Vagina (tissue), 2 donors: ENCODE results near the gene NEK4. TPM values are rescaled to one million over a fixed set of nuclear protein-coding genes. Genes with fewer than 3 reads are reported as not detected.

Experiments used
- DNase-seq, 2 donors: peaks; one replicate each; pipeline ENCODE4 v3.0.0-alpha.2; 2017; ENCODE audit errors: extremely low spot score in 2 of 2
- H3K27ac ChIP-seq: fragments of 200-600 bp; sonication (generic); one replicate; pipeline ENCODE4 v1.5.1; 2019
- H3K27me3 ChIP-seq: fragments of 200-600 bp; sonication (generic); one replicate; pipeline ENCODE4 v1.5.1; 2019
- H3K36me3 ChIP-seq, 2 donors: fragments of 200-600 bp; sonication (generic); one replicate each; pipeline ENCODE4 v1.5.1; 2017 to 2019
- H3K4me1 ChIP-seq: fragments of 200-600 bp; sonication (generic); one replicate; pipeline ENCODE4 v1.5.1; 2019
- H3K4me3 ChIP-seq, 2 donors: fragments of 200-600 bp; sonication (generic); 1 replicate in 1 of 2; 2 replicates in 1 of 2; pipeline ENCODE4 v1.5.1; 2016 to 2019
- H3K9me3 ChIP-seq: fragments of 200-600 bp; sonication (generic); one replicate; pipeline ENCODE4 v1.5.1; 2019
- POLR2A ChIP-seq, 2 donors: fragments of 450-650 bp; IDR thresholded peaks; one replicate each; pipeline ENCODE4 v1.6.1; 2017; ENCODE audit warnings: antibody characterized with exemption in 2 of 2, mild to moderate bottlenecking in 2 of 2, moderate library complexity in 2 of 2
- POLR2AphosphoS5 ChIP-seq, 2 donors: sonication (generic); formaldehyde crosslinking; IDR thresholded peaks; one replicate each; pipeline ENCODE4 v1.9.0; 2017; ENCODE audit warnings: antibody characterized with exemption in 2 of 2, mild to moderate bottlenecking in 2 of 2, low read depth in 1 of 2; ENCODE audit not compliant: insufficient read depth in 1 of 2
- intact Hi-C: fragments of 100-400 bp; cut with DNase I; formaldehyde crosslinking; loops from one replicate; pipeline ENCODE4 v1.15.1; 2023
- total RNA-seq: library from RNA; depleted of rRNA; stranded (reverse); fragments of >200 nt; gene quantifications from one replicate; pipeline ENCODE4 v1.2.3, GENCODE V29; 2016
- TF ChIP-seq, protein P1 (sequence below), 3 experiments: fragments of 450-650 bp in 2 of 3; fragments of 200-600 bp in 1 of 3; sonication (generic) in 1 of 3; IDR thresholded peaks; one replicate each; pipeline ENCODE4 v1.5.1; 2017 to 2019; ENCODE audit warnings: antibody characterized with exemption in 3 of 3, mild to moderate bottlenecking in 2 of 3, moderate library complexity in 2 of 3

NEK4 gene
- total RNA-seq: 53.0 TPM

- Histone ChIP-seq H3K27me3 (no peaks in the 10 kb centered on the region), H3K4me1 (peaks cover 12% of the 10 kb centered on the region), H3K36me3 (peaks cover 0 to 6% of the 10 kb centered on the region in 2 donors), H3K4me3 (peak within 1 kb of the TSS; percentile 70 to 98), H3K9me3 (no peaks in the 10 kb centered on the region), H3K27ac (peak within 1 kb of the TSS; percentile 75)
- peak in 1 of 2 donors; percentile 92 for DNase-seq
- TF ChIP-seq POLR2AphosphoS5 (IDR thresholded peaks at IDR 0.05; ENCODE audit: insufficient read depth in 1 of 2, low read depth in 1 of 2): peak; percentile 68 to 80
- TF ChIP-seq, protein P1, sequence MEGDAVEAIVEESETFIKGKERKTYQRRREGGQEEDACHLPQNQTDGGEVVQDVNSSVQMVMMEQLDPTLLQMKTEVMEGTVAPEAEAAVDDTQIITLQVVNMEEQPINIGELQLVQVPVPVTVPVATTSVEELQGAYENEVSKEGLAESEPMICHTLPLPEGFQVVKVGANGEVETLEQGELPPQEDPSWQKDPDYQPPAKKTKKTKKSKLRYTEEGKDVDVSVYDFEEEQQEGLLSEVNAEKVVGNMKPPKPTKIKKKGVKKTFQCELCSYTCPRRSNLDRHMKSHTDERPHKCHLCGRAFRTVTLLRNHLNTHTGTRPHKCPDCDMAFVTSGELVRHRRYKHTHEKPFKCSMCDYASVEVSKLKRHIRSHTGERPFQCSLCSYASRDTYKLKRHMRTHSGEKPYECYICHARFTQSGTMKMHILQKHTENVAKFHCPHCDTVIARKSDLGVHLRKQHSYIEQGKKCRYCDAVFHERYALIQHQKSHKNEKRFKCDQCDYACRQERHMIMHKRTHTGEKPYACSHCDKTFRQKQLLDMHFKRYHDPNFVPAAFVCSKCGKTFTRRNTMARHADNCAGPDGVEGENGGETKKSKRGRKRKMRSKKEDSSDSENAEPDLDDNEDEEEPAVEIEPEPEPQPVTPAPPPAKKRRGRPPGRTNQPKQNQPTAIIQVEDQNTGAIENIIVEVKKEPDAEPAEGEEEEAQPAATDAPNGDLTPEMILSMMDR (IDR thresholded peaks at IDR 0.05): no peak
- TF ChIP-seq POLR2A (IDR thresholded peaks at IDR 0.05): peak in 1 of 2 donors; percentile 21
- intact Hi-C loops: no loop called here
Measured at GRCh38 chr3:52770496-52771333, at the start of gene NEK4. Gene NEK4 (minus strand): TSS chr3:52770940. CDS start chr3:52770746, 194 bp downstream.

DNA sequence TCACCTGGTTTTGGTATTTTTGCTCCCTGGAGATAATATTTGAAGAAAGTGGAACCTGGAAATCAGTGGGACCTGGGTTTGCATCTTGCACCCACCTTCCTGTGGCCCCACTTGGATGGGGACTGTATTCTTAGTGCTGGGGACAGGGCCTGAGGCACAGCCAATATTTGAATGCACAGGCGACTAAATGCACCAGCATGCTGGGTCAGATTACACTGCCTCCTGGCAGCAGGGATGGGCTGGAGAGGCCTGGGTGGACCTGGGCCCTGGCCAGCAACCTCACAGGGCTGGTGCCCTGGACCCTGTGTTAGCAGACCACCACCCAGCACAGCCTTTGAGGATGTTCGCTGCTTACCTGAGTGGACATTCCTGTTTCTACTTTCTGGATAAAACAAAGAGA lies 49.2 kb upstream of the NEK4 start:
- Histone ChIP-seq H3K4me1 (no peaks in the 10 kb centered on the region), H3K27me3 (no peaks in the 10 kb centered on the region), H3K27ac (no peak overlapping the region), H3K36me3 (no peaks in the 10 kb centered on the region), H3K9me3 (no peaks in the 10 kb centered on the region), H3K4me3 (no peak overlapping the region)
- no peak for TF ChIP-seq POLR2AphosphoS5 (IDR thresholded peaks at IDR 0.05; ENCODE audit: insufficient read depth in 1 of 2, low read depth in 1 of 2)
- TF ChIP-seq, protein P1 (IDR thresholded peaks at IDR 0.05): no peak
- TF ChIP-seq POLR2A (IDR thresholded peaks at IDR 0.05): no peak
- DNase-seq: no peak
- intact Hi-C loops: no loop called here

DNA sequence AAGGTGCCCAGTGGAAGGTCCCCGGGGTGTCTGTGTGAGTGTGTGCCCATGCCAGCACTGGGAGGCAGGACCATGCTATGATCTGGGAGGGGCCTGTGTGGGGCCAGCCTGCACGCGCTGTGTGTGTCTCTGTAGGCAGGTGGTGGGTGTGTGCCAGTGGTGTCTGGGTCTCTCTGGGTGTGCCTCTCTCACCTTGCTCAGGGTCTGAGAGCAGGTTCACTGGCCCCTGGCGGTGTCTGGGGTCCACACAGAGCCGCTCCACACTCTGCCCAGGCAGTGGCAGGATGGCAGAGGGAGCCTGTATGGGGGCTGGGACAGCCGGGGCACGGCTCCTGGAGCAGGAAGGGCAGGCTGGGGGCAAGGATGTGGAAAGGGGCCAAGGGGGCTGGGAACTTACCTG lies 47.1 kb upstream of the NEK4 start:
- Histone ChIP-seq H3K4me1 (no peaks in the 10 kb centered on the region), H3K27ac (no peak overlapping the region), H3K9me3 (no peaks in the 10 kb centered on the region), H3K4me3 (no peak overlapping the region), H3K27me3 (no peaks in the 10 kb centered on the region), H3K36me3 (no peaks in the 10 kb centered on the region)
- DNase-seq: no peak
- intact Hi-C loops: no loop called here
- TF ChIP-seq POLR2A (IDR thresholded peaks at IDR 0.05) (no peak), POLR2AphosphoS5 (IDR thresholded peaks at IDR 0.05; ENCODE audit: insufficient read depth in 1 of 2, low read depth in 1 of 2) (no peak)
- TF ChIP-seq, protein P1 (IDR thresholded peaks at IDR 0.05): no peak

DNA sequence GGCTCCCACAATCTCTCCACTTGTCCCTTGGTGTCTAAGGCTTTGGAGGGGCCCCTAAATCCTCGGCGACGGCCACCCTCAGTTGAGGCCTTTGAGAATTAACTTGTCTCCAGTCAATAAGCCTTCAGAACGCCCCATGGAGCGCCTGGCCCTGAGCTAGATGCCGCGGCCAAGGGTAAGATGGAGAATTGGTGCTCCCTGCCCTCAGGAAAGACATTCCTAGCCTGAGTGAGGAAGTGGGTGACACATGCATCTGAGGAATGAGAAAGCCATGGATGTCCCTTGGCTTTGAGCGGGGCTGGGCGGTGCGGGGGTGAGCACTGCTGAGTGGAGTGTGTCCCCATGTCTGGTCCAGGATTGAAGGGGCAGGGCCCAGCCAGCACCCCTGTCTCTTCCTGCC lies 46.5 kb upstream of the NEK4 start:
- DNase-seq: no peak
- Histone ChIP-seq H3K36me3 (no peaks in the 10 kb centered on the region), H3K4me1 (no peaks in the 10 kb centered on the region), H3K27ac (no peak overlapping the region), H3K9me3 (no peaks in the 10 kb centered on the region), H3K27me3 (no peaks in the 10 kb centered on the region), H3K4me3 (no peak overlapping the region)
- TF ChIP-seq POLR2A (IDR thresholded peaks at IDR 0.05) (no peak), POLR2AphosphoS5 (IDR thresholded peaks at IDR 0.05; ENCODE audit: insufficient read depth in 1 of 2, low read depth in 1 of 2) (no peak)
- TF ChIP-seq, protein P1 (IDR thresholded peaks at IDR 0.05): no peak
- intact Hi-C loops: no loop called here

- H3K4me1 ChIP-seq: no peaks in the 10 kb centered on the region
- no peak overlapping the region for H3K4me3 ChIP-seq
- no peak for DNase-seq
- intact Hi-C loops: no loop called here
- no peak overlapping the region for H3K27ac ChIP-seq
- TF ChIP-seq POLR2A (IDR thresholded peaks at IDR 0.05) (no peak), POLR2AphosphoS5 (IDR thresholded peaks at IDR 0.05; ENCODE audit: insufficient read depth in 1 of 2, low read depth in 1 of 2) (no peak)
- TF ChIP-seq, protein P1 (IDR thresholded peaks at IDR 0.05): no peak
- no peaks in the 10 kb centered on the region for H3K27me3 ChIP-seq
- H3K36me3 ChIP-seq: no peaks in the 10 kb centered on the region
- no peaks in the 10 kb centered on the region for H3K9me3 ChIP-seq
Measured at GRCh38 chr3:52816654-52817053, 45.9 kb upstream of the NEK4 start.
